ENCODE measurements around the gene FOXG1.

The FOXG1 gene

DNA sequence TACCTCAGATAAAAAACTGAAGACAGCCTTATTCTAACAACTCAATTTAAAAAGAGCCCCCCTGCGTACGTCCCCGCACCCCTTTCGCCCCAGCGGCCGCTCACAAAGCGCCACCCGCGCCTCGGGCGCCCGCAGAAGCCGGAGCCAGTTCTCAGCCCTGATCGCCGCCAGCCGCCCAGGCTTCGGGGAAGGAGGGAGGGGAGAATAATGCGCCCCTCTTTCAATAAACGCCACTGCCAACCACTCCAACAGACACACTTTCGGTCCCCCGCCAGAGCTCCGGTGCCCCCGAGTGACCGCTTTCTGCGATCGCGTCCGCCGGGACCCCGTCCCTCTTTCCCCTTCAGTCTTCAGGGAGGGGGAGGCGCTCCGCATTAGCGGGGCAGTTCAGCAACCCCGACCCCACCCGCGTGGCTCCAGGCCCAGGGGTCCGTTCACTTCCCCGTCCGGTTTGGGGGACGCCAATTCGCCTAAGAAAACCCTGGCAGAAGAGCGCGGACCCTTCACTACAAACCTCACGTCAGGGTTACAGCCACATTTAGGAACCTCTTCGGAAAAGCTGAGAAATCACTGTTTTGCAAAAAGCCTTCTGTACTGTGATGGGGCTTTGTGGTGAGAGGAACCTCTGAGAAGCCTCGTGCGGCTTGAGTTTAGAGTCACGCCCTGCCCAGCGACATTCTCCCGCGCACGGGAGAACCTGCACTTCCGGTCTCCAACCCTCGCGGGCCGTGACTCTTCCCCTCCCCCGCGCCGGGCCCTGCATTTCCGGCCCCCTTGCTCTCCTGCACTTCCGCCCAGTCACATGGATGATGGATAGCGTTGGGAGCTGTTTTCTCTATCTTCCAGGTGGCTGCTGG lies 18.7 kb downstream of the FOXG1 start:
- DNase-seq (ENCODE audit: low read depth) = peak; percentile 12

DNA sequence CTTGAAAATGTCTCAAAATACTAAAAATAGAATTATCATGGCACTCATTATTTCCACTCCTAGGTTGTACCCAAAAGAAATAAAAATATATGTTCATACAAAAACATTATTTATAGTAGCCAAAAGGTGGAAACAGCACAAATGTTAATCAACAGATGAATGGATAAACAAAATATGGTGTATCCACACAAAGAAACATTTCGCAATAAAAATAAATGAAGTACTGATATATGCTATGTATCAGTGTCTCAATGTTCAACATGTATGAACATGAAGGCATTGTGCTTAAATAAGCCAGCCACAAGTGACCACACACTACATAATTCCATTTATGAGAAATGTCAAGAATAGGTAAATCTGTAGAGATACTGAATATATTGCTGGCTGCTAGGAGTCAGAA lies 40.9 kb downstream of the FOXG1 start:
- no peak for DNase-seq (ENCODE audit: low read depth)
- TF ChIP-seq, protein P1, sequence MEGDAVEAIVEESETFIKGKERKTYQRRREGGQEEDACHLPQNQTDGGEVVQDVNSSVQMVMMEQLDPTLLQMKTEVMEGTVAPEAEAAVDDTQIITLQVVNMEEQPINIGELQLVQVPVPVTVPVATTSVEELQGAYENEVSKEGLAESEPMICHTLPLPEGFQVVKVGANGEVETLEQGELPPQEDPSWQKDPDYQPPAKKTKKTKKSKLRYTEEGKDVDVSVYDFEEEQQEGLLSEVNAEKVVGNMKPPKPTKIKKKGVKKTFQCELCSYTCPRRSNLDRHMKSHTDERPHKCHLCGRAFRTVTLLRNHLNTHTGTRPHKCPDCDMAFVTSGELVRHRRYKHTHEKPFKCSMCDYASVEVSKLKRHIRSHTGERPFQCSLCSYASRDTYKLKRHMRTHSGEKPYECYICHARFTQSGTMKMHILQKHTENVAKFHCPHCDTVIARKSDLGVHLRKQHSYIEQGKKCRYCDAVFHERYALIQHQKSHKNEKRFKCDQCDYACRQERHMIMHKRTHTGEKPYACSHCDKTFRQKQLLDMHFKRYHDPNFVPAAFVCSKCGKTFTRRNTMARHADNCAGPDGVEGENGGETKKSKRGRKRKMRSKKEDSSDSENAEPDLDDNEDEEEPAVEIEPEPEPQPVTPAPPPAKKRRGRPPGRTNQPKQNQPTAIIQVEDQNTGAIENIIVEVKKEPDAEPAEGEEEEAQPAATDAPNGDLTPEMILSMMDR (conservative IDR thresholded peaks at IDR 0.05; ENCODE audit: low read length) = no peak
- no peak overlapping the region for H3K4me3 ChIP-seq (ENCODE audit: low read length)

More for the DNA sequence above, 18.7 kb downstream of the FOXG1 start:
- TF ChIP-seq, protein P1 (conservative IDR thresholded peaks at IDR 0.05; ENCODE audit: low read length) = no peak
- H3K4me3 ChIP-seq (ENCODE audit: low read length) = peak overlapping the region; percentile 44

DNA sequence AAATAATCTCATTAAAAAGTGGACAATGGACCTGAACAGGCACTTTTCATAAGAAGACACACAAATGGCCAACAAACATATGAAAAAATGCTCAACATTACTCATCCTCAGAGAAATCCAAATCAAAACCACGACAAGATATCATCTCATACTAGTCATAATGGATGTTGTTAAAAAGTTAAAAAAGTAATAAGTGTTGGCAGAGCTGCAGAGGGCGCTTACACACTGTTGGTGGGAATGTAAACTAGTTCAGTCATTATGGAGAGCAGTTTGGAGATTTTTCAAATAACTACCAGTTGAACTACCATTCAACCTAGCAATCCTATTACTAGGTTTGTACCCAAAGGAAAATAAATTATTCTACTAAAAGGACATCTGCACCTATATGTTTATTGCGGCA lies 47.2 kb downstream of the FOXG1 start:
- TF ChIP-seq, protein P1 (conservative IDR thresholded peaks at IDR 0.05; ENCODE audit: low read length) = no peak
- H3K4me3 ChIP-seq (ENCODE audit: low read length) = no peak overlapping the region
- peak; percentile 1 for DNase-seq (ENCODE audit: low read depth)

Data from AG10803 (cell line).